NCI-H748 treated with DMSO at 0.1 percent for 48 hours (cell line): Measurements from ENCODE around the gene SNX9.
"Not testable (repeated sequence)": the region's sequence is repeated elsewhere in the genome, so short reads cannot be mapped to it uniquely, and the experiment has no call there.

Experiments used
- DNase-seq: peaks from one replicate; lab custom pipeline; 2025; lab: John Stamatoyannopoulos, UW

The SNX9 gene

GRCh38 chr6:157831424-157832249, 8.6 kb downstream of the SNX9 start:
- DNase-seq: no peak

- no peak for DNase-seq
Measured at GRCh38 chr6:157832250-157832967, 9.4 kb downstream of the SNX9 start.

- no peak for DNase-seq
Measured at GRCh38 chr6:157834549-157834948, 11.5 kb downstream of the SNX9 start.

GRCh38 chr6:157838718-157839430, 15.8 kb downstream of the SNX9 start:
- DNase-seq: no peak

GRCh38 chr6:157839606-157840005, 16.6 kb downstream of the SNX9 start:
- no peak for DNase-seq

- DNase-seq: no peak
Measured at GRCh38 chr6:157840261-157840660, 17.2 kb downstream of the SNX9 start.

- no peak for DNase-seq
Measured at GRCh38 chr6:157840776-157841175, 17.7 kb downstream of the SNX9 start.

- DNase-seq: no peak
Measured at GRCh38 chr6:157841211-157841840, 18.3 kb downstream of the SNX9 start.

GRCh38 chr6:157842212-157842611, 19.2 kb downstream of the SNX9 start:
- no peak for DNase-seq

- DNase-seq: not testable (repeated sequence)
Measured at GRCh38 chr6:157844196-157844595, 21.1 kb downstream of the SNX9 start.

GRCh38 chr6:157845493-157846259, 22.6 kb downstream of the SNX9 start:
- no peak for DNase-seq

- DNase-seq: no peak
Measured at GRCh38 chr6:157847846-157848245, 24.8 kb downstream of the SNX9 start.

- DNase-seq: no peak
Measured at GRCh38 chr6:157848693-157849092, 25.6 kb downstream of the SNX9 start.

- no peak for DNase-seq
Measured at GRCh38 chr6:157849288-157850017, 26.4 kb downstream of the SNX9 start.

- DNase-seq: no peak
Measured at GRCh38 chr6:157850030-157850429, 27.0 kb downstream of the SNX9 start.

- DNase-seq: no peak
Measured at GRCh38 chr6:157853018-157853805, 30.2 kb downstream of the SNX9 start.

GRCh38 chr6:157853902-157854502, 31.0 kb downstream of the SNX9 start:
- no peak for DNase-seq

- DNase-seq: no peak
Measured at GRCh38 chr6:157855325-157855724, 32.3 kb downstream of the SNX9 start.

- DNase-seq: not testable (repeated sequence)
Measured at GRCh38 chr6:157855804-157856203, 32.8 kb downstream of the SNX9 start.
